Activated naive CD4-positive, alpha-beta T cell treated with anti-CD3 and anti-CD28 coated beads for 36 hours (primary cell): ENCODE measurements around the gene SORD. TPM values are rescaled to one million over a fixed set of nuclear protein-coding genes. Genes with fewer than 3 reads are reported as not detected.

ENCODE experiments used
- total RNA-seq, 2 experiments: library from RNA; stranded (reverse); gene quantifications; one replicate each; pipeline ENCODE4 v1.2.3, GENCODE V29; 2021

The SORD gene
- total RNA-seq, 2 experiments from 2014 or later = 23.1 to 23.8 TPM

Other genes starting within 250 kb of the SORD start
- not detected for gene TERB2, start 66.5 kb upstream of the SORD start, total RNA-seq
- gene DUOX2, start 91.0 kb downstream of the SORD start, total RNA-seq = not detected
- not detected for gene DUOXA2, start 91.1 kb downstream of the SORD start, total RNA-seq
- not detected for gene DUOXA1, start 106.7 kb downstream of the SORD start, total RNA-seq
- under 1 TPM; 0.17 TPM for gene DUOX1, start 106.8 kb downstream of the SORD start, total RNA-seq
- gene SHF, start 164.8 kb downstream of the SORD start, total RNA-seq = 1 to 10 TPM; 2.3 to 3.3 TPM
- not detected for gene SLC28A2, start 229.0 kb downstream of the SORD start, total RNA-seq